ENCODE results near the gene TTC33.
"Not testable (repeated sequence)": the region's sequence is repeated elsewhere in the genome, so short reads cannot be mapped to it uniquely, and the experiment has no call there.

TTC33 gene

DNA sequence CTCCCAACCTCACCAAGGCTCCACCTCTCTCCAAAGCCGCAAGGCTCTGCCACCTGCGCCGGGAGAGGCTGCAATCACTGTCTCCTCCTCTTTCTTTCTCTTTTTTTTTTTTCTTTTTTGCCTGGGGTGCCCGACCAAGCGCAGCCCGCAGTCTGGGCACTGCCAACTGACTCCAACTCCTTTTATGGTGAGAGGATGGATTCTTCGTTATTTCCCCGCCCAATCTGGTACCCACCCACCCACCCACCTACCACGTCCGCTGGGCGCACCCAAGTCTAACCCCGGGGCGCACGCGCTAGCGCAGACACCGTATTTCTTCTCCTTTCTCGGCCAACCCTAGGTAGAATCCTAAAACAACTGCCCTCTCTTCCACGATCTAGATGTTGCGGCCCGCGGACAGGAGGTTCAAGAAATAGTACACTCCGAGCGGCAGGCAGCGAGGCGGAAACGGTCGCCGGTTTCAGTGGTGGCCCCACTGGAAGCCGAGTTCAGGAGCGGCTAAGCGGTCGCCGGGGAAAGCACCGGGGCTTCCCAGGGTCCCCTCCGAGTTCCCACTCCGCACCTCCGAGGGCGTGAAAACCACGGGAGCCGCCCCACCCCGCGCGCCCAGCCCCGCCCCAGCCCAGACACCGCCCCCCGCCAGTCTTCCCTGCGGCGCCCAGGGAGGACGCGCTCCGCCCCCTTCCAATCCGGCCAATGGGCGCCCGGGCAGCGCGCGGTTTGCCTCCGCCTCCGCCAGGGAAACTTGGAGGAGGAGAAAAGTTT, 76.4 kb downstream of the TTC33 start:
- peak; percentile 56 for DNase-seq (ENCODE audit: low read depth)

DNA sequence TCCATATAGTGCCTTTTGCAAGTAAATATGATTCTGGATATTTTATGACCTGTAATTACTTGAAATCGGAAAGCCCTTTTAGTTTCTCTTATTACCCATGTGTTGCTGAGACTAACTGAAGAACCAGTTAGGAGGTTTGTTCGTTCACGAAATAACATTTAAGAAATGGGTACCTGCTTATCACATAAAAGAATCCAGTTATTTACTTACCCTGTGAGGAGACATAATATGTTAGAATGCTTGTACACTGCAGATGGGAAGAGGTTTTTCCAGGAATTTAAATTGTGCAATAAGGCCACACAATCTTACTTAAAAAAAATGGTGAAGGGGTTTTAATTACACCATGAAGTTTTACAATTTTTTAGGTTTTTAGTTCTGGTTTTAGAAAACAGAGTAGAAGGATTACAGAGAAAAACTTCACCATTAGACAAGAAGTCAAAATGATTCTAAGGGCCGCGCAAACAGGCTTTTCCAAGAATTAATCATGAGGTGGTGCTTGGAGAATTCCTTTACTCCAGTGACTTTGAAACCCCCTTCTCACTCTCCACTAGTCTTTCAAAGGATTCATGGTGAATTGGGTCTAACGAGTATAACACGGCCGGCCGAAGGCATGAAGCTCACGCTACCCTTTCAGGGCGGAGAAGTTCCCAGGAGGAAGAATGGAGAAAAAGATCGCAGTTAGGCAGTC, 77.2 kb downstream of the TTC33 start:
- no peak for DNase-seq (ENCODE audit: low read depth)

GRCh38 chr5:40678026-40678425, 77.7 kb downstream of the TTC33 start:
- DNase-seq (ENCODE audit: low read depth): no peak

GRCh38 chr5:40677456-40677855, 78.3 kb downstream of the TTC33 start:
- no peak for DNase-seq (ENCODE audit: low read depth)

DNA sequence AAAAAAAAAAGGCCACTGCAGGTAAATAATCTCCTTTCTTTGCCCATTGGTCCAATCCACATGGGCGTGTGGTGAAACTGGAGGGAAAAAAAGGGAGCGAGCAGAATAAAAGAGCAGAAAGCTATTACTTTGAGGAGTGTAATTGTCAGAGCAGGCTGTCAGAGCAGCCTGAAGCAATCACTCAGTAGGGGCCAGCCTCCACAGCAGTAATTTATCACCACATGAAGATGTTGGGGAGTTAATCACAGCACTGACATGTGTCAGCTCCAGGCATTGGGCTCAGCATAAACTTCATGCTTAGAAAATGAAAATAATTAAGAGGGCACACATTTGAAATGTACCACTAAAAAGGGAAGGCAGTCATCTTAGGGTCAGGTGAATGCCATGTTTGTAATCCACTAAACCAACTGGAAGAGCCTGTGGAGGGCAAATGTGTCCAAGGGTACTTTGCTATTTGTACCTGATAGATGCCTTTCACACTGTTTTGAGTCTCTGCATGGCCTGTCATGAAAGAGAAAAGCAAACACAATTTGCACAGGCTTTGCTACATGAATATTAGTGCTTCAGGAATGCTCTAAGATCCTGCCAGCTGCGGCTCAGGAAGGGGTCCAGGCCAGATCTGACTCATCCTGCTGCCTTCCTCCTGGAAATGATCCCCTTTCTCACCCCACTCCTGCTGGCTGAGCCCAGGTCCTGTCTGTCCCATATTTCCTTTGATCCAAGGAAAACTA, 79.0 kb downstream of the TTC33 start:
- DNase-seq (ENCODE audit: low read depth): peak; percentile 40

DNA sequence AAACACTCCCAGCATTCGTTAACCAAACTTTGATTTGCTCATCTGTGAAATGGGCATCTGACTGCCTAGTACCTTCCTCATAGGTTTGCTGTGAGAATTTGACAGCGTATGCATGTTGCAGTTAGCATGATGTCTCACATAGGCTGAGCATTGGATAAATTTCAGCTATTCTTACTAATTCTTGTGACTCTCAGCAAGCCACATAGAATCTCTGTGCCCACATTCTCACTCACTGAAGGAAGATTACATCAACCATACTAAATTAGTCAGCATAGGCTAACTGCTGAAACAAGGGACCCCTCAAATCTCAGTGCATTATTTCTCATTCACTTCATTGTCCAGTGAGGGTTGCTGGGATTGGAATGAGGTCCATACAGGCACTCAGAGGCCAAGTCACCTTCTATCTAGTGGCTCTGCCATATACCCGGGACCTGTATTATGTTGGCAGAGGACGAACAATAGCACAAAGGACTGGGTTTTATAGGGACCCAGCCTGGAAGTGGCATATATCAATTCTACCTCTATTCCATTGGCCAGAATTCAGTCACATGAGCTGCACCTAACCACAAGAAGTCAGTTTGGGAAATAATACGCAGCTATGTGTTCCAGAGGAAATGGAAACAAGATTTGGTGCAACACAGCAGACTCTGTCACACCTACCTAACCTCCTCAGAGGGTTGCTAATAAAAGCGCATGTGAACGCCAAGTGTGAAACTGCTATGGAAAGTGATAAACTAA, 80.2 kb downstream of the TTC33 start:
- DNase-seq (ENCODE audit: low read depth): no peak

DNA sequence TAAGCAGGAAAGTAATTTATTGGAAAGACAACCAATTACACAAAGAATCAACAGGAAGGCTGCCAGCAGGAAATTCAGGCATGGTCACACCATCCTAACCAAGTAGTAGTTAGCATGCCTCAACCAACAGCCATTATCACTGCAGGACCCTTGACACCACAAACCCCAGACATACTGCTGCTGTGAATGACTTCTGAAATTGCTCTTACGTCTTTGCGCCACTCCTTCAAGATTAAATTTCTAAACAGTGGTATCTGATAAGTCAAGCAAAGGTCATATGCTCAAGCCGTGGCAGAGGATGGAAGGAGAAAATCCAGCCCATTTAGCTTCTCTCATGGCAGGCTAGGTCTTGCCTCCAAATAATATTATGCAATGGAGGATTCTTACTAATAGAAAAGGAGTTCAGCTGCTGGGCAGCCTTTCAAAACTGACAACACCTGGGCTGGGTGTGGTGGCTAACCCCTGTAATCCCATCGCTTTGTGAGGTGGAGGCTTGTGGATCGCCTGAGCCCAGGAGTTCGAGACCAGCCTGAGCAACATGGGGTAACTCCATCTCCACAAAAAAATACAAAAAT, 81.0 kb downstream of the TTC33 start:
- no peak for DNase-seq (ENCODE audit: low read depth)

GRCh38 chr5:40672425-40672824, 83.3 kb downstream of the TTC33 start:
- no peak for DNase-seq (ENCODE audit: low read depth)

DNA sequence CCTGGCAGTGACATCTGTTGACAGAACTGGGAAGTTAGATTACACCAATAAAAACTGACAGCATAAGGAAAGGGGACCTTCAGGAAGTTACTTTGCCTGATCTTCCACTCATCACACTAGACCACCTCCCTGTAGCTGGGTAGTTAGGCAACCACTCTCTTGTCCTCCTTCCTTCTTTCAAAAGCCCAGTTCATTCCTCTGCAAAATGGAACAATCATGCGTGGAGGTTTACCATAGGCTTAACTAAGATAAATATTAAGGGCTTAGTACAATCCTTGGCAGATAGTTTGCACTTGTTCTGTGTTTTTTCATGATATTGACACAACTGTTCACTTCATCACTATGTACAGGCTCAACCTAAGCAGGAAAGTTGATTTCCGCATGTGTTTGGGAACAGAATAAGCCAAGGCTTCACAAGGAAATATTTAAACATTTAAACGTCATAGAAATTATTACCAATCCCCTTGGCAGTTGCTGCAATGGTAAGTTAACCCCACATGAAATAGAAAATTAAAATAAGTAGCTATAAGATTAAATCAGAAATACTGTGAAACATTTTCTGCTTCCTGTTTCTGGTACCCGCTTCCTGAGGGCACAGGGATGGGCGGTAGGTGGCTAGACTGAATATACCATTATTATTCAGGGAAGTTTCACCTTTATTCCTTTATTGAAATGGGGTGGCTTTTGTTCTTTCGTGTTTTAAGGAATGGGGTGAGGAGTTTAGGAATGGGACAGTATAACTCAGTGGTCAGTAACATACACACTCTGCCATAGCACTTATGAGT, 86.0 kb downstream of the TTC33 start:
- DNase-seq (ENCODE audit: low read depth): no peak

DNA sequence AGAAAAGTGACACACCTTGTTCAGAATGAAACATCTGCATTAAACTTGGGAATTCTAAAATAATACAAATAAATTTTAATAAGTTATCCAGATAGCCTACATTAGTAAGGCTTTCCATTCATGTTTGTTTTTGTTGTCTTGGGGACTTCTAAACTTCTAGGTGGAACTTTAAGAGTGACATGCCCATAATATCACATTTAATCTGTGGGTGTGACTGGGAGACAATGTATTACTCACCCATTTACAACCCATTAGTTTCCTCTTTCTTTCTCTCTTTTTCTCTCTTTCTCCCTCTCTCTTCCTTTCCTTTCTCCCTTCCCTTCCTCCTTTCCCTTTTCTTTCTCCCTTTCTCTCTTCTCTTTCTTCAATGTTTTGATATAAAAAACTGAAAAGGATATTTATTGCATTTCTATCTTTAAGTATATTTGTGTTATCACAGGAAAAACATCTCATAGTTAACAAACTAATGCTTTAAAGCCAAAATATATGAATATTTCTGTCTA, 88.5 kb downstream of the TTC33 start:
- DNase-seq (ENCODE audit: low read depth): no peak

DNA sequence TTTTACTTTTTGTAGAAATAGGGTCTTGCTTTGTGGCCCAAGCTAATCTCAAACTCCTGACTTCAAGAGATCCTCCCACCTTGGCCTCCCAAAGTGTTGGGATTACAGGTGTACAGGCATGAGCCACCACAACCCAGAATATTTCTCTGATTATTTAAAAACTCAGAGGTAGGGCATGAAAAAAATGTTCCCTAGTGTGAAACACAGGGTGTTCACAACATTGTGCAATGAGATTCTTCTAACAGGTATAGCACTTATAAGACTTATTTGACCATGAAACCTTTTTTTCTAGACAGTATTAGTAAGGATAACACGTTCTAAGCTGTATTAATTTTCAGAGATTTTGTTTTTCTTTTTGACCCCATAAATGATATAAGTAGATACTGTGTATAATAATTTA, 89.1 kb downstream of the TTC33 start:
- DNase-seq (ENCODE audit: low read depth): no peak

DNA sequence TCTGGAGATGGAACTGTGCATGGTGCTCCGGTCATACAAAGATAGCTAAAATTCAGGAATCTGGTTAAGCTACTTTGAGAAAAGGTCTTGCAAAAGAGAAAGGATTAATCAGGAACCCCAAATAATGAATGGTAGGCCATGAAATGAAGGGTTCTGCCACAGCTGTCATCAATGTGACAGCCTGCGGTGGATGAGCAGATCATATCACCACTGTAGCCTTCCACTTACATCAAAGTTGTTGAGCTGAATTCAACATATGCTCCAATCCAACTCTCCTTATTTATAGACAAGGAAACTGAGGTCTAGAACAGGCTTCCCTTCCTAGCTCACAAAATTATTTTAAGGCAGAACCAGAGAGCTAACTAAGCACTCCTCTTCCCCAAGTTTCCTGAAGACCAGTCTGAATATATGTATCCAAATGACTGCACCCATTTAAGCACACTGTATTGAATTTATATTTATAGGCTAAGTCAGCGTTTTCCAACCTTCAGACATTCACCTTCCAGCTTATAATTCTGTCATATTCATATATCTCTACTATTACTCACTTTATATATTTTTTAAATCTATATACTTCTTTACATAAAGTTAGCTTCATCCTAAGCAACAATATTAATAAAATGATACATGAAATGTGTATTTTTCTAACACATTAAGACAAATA, 90.0 kb downstream of the TTC33 start:
- no peak for DNase-seq (ENCODE audit: low read depth)

GRCh38 chr5:40660751-40661150, 95.0 kb downstream of the TTC33 start:
- DNase-seq (ENCODE audit: low read depth): no peak

- DNase-seq (ENCODE audit: low read depth): no peak
These were observed 99.0 kb downstream of the TTC33 start for GRCh38 chr5:40656766-40657165.

DNA sequence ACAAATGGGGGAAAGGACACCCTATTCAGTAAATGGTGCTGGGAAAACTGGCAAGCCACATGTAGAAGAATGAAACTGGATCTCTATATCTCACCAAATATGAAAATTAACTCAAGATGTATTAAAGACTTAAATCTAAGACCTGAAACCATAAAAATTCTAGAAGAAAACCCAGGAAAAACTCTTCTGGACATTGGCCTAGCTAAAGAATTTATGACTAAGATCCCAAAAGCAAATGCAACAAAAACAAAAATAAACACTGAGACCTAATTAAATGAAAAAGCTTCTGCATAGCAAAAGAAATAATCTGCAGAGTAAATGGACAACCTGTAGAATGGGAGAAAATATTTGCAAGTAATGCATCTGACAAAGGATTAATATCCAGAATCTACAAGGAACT, 99.7 kb downstream of the TTC33 start:
- not testable (repeated sequence) for DNase-seq (ENCODE audit: low read depth)

- no peak for DNase-seq (ENCODE audit: low read depth)
These were observed 100.6 kb downstream of the TTC33 start for GRCh38 chr5:40655138-40655537.

- no peak for DNase-seq (ENCODE audit: low read depth)
These were observed 101.3 kb downstream of the TTC33 start for GRCh38 chr5:40654377-40654991.

DNA sequence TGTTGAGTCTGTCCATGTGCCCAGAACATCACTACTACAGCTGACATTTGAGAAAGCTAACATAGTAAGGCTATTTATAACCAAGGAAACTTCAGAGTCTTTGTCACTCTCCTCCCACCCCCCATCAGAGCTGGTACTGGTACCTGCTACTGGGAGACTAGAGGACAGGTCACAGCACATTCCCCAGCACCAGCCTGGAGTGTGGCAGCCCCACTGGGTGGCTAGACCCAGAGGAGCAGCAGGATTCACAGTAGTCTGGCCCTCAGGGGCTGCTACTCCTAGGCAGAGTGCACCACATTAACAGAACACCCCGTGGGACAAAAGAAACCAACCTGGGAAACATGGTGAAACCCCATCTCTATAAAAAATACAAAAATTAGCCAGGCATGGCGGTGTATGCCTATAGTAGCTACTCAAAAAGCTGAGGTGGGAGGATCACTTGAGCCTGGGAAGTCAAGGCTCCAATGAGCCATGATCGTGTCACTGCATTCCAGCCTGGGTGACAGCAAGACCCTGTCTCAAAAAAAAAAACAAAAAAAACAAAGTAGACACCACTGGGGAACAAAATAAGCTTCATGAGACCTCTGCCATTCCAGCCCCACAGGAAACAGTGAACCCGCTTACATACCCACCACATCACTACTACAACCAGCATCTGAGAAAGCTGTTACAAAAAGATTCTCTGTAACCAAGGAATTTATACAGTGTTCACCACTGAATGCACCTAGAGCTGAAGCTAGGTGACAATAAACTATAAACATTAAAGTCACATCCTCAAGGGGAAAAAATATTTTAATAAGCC, 102.3 kb downstream of the TTC33 start:
- no peak for DNase-seq (ENCODE audit: low read depth)
